H9 (cell line): Measurements from ENCODE around the gene ADCY5. TPM values are rescaled to one million over a fixed set of nuclear protein-coding genes. Genes with fewer than 3 reads are reported as not detected.
A peak's percentile ranks its signal among the peaks of the same experiment; 100 is the strongest.

Experiments
- DNase-seq: peaks from one replicate; pipeline ENCODE4 v3.0.0-alpha.2; 2017
- H2AFZ ChIP-seq: one replicate; pipeline ENCODE4 v1.6.1; 2013; ENCODE audit warnings: mild to moderate bottlenecking, low read length, control low read depth, moderate library complexity
- H2AK5ac ChIP-seq: 2 replicates; pipeline ENCODE4 v1.6.1; 2013; ENCODE audit warnings: low read length, control low read depth, mixed read lengths; ENCODE audit not compliant: insufficient read length
- H2BK120ac ChIP-seq: one replicate; pipeline ENCODE4 v1.6.1; 2013; ENCODE audit warnings: low read depth, mild to moderate bottlenecking, low read length, control low read depth, inconsistent platforms; ENCODE audit not compliant: poor library complexity, severe bottlenecking
- H2BK12ac ChIP-seq: 2 replicates; pipeline ENCODE4 v1.6.1; 2013; ENCODE audit warnings: low read length, control low read depth, mixed read lengths, low read depth; ENCODE audit not compliant: insufficient read length
- H2BK15ac ChIP-seq: 2 replicates; pipeline ENCODE4 v1.6.1; 2013; ENCODE audit warnings: low read depth, low read length, control low read depth
- H2BK20ac ChIP-seq: one replicate; pipeline ENCODE4 v1.6.1; 2013; ENCODE audit warnings: low read depth, mild to moderate bottlenecking, low read length, control low read depth, inconsistent platforms; ENCODE audit not compliant: poor library complexity, severe bottlenecking
- H2BK5ac ChIP-seq: 2 replicates; pipeline ENCODE4 v1.6.1; 2013; ENCODE audit warnings: low read length, control low read depth, mixed read lengths; ENCODE audit not compliant: insufficient read length
- H3K14ac ChIP-seq: 2 replicates; pipeline ENCODE4 v1.6.1; 2013; ENCODE audit warnings: low read length, control low read depth; ENCODE audit not compliant: insufficient read depth
- H3K18ac ChIP-seq: 2 replicates; pipeline ENCODE4 v1.6.1; 2013; ENCODE audit warnings: low read depth, mild to moderate bottlenecking, mixed read lengths, low read length, control low read depth; ENCODE audit not compliant: insufficient read length
- H3K23ac ChIP-seq: 2 replicates; pipeline ENCODE4 v1.6.1; 2013; ENCODE audit warnings: low read length, control low read depth, mixed read lengths, low read depth; ENCODE audit not compliant: insufficient read length
- H3K23me2 ChIP-seq: 2 replicates; pipeline ENCODE4 v1.6.1; 2013; ENCODE audit warnings: low read depth, mild to moderate bottlenecking, mixed read lengths, low read length, control low read depth; ENCODE audit not compliant: insufficient read length, poor library complexity, severe bottlenecking
- H3K27ac ChIP-seq: 2 replicates; pipeline ENCODE4 v1.5.1; 2013; ENCODE audit warnings: low read length, control low read depth, mixed read lengths, low read depth; ENCODE audit not compliant: insufficient read length
- H3K27me3 ChIP-seq: 2 replicates; pipeline ENCODE4 v1.6.1; 2013; ENCODE audit warnings: low read length, control low read depth, inconsistent platforms; ENCODE audit not compliant: insufficient read depth
- H3K4ac ChIP-seq: 2 replicates; pipeline ENCODE4 v1.6.1; 2013; ENCODE audit warnings: low read depth, mild to moderate bottlenecking, control low read depth, inconsistent platforms, low read length, moderate library complexity
- H3K4me1 ChIP-seq: 2 replicates; pipeline ENCODE4 v1.6.1; 2013; ENCODE audit warnings: low read length, control low read depth, inconsistent platforms; ENCODE audit not compliant: insufficient read depth
- H3K4me2 ChIP-seq: 2 replicates; pipeline ENCODE4 v1.6.1; 2013; ENCODE audit warnings: low read length, control low read depth, mixed read lengths; ENCODE audit not compliant: insufficient read length, insufficient read depth
- H3K56ac ChIP-seq: 2 replicates; pipeline ENCODE4 v1.6.1; 2013; ENCODE audit warnings: low read depth, mild to moderate bottlenecking, mixed read lengths, low read length, control low read depth; ENCODE audit not compliant: insufficient read length
- H3K79me1 ChIP-seq: 2 replicates; pipeline ENCODE4 v1.6.1; 2013; ENCODE audit warnings: low read depth, mild to moderate bottlenecking, moderate library complexity, low read length, control low read depth, inconsistent platforms; ENCODE audit not compliant: insufficient read depth, poor library complexity, severe bottlenecking
- H3K79me2 ChIP-seq: 2 replicates; pipeline ENCODE4 v1.6.1; 2013; ENCODE audit warnings: low read length, control low read depth, inconsistent platforms; ENCODE audit not compliant: insufficient read depth
- H3K9ac ChIP-seq: 2 replicates; pipeline ENCODE4 v1.6.1; 2013; ENCODE audit warnings: low read length, control low read depth, mixed read lengths; ENCODE audit not compliant: insufficient read length; ENCODE audit errors: extremely low read depth
- H3K9me3 ChIP-seq: one replicate; pipeline ENCODE4 v1.6.1; 2013; ENCODE audit warnings: low read depth, low read length, inconsistent platforms; ENCODE audit not compliant: control insufficient read depth
- H3T11ph ChIP-seq: one replicate; pipeline ENCODE4 v1.6.1; 2013; ENCODE audit warnings: mild to moderate bottlenecking, low read length, control low read depth, inconsistent platforms
- H4K20me1 ChIP-seq: one replicate; pipeline ENCODE4 v1.6.1; 2013; ENCODE audit not compliant: control insufficient read depth, insufficient read length, insufficient read depth
- H4K5ac ChIP-seq: 2 replicates; pipeline ENCODE4 v1.6.1; 2013; ENCODE audit warnings: low read depth, mild to moderate bottlenecking, mixed read lengths, low read length, control low read depth; ENCODE audit not compliant: insufficient read length
- H4K8ac ChIP-seq: replicated peaks from 2 replicates; pipeline ENCODE4 v1.6.1; 2013; ENCODE audit warnings: low read length, control low read depth, mixed read lengths, low read depth; ENCODE audit not compliant: insufficient read length
- H4K91ac ChIP-seq: 2 replicates; pipeline ENCODE4 v1.6.1; 2013; ENCODE audit warnings: low read depth, mild to moderate bottlenecking, moderate library complexity, mixed read lengths, low read length, control low read depth; ENCODE audit not compliant: insufficient read length
- H3K27ac Mint-ChIP-seq, 3 experiments: 2 replicates in 2 of 3; 3 replicates in 1 of 3; pipeline ENCODE4 v1.8.0; 2020 to 2021; ENCODE audit warnings: mixed read lengths in 3 of 3, mild to moderate bottlenecking in 1 of 3, moderate library complexity in 1 of 3
- H3K27me3 Mint-ChIP-seq: 2 replicates; pipeline ENCODE4 v1.8.0; 2021; ENCODE audit warnings: low read depth, mild to moderate bottlenecking, moderate library complexity, mixed read lengths
- H3K36me3 Mint-ChIP-seq, 3 experiments: 2 replicates in 2 of 3; 3 replicates in 1 of 3; pipeline ENCODE4 v1.8.0; 2020 to 2021; ENCODE audit warnings: low read depth in 3 of 3, mixed read lengths in 3 of 3; ENCODE audit not compliant: insufficient read depth in 1 of 3
- H3K4me1 Mint-ChIP-seq, 2 experiments: 2 replicates each; pipeline ENCODE4 v1.8.0; 2020; ENCODE audit warnings: mixed read lengths in 2 of 2
- H3K4me3 Mint-ChIP-seq, 2 experiments: 2 replicates in 1 of 2; 3 replicates in 1 of 2; pipeline ENCODE4 v1.8.0; 2020 to 2021; ENCODE audit warnings: mild to moderate bottlenecking in 2 of 2, mixed read lengths in 2 of 2, moderate library complexity in 1 of 2
- H3K9me3 Mint-ChIP-seq, 2 experiments: 2 replicates in 1 of 2; 3 replicates in 1 of 2; pipeline ENCODE4 v1.8.0; 2020; ENCODE audit warnings: mild to moderate bottlenecking in 2 of 2, mixed read lengths in 2 of 2, moderate library complexity in 1 of 2
- WGBS: extraction: QIAGEN DNeasy Blood & Tissue Kit; methylation state at CpG from one replicate; pipeline ENCODE4 v1.1.7; 2013; ENCODE audit warnings: missing lambda C conversion rate, low lambda C conversion rate, mixed read lengths; ENCODE audit not compliant: insufficient read length; ENCODE audit errors: extremely low coverage; 5-methylcytosine and 5-hydroxymethylcytosine counted together
- total RNA-seq: library from RNA; stranded (reverse); gene quantifications from 2 replicates; pipeline ENCODE4 v1.2.1, GENCODE V29; 2021
- TF ChIP-seq, protein P1 (sequence below): fragments of 200-600 bp; sonication (generic); conservative IDR thresholded peaks from 3 replicates; pipeline ENCODE4 v1.8.0; 2021; ENCODE audit warnings: antibody characterized with exemption, mild to moderate bottlenecking

The ADCY5 gene
- total RNA-seq, 1 experiment from 2014 or later, result 5.0 TPM

DNA sequence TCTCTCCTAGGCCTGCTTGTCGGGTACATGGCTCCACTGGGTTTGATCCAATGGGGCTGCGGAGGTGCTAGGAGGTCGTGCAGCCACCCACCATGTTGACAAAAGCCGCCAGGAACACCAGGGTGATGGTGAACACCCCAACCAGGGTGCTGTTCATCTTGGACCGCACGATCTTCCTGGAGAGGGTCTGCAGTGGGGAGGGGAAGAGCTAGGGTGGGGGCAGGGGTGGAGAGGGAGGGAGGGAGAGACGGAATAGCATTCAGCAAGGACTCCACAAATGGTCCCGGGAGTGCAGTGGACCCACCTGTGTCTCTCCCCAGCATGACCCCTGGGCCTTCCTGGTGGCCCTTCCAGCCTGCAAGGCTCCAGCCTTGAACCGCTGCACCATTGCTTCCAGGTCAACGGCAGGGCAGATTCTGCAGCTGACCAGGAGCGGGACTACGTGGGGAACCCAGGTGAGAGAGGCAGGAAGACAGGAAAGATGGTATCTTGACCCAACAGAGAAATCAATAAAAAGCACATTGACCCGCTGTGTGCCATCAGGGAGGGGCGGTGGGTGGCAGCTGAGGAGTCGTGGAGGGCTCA lies 144.8 kb downstream of the ADCY5 start:
- no peak overlapping the region for H3K27ac ChIP-seq
- H3K14ac ChIP-seq, result no peak overlapping the region
- no peak overlapping the region for H2BK5ac ChIP-seq
- no peak overlapping the region for H3K4me2 ChIP-seq
- no peak overlapping the region for H4K8ac ChIP-seq
- H3K4ac ChIP-seq, result no peak overlapping the region
- no peaks in the 10 kb centered on the region; a peak in 1 of 5 replicates for H3K9me3 Mint-ChIP-seq
- peaks cover 0 to 5% of the 10 kb centered on the region in 2 experiments; a peak in 1 of 4 replicates for H3K4me1 Mint-ChIP-seq
- no peak overlapping the region; a peak in 1 of 5 replicates for H3K4me3 Mint-ChIP-seq
- H3K9ac ChIP-seq, result no peak overlapping the region
- no CpG with 5 or more reads among the region's 15 CpGs for WGBS
- H2BK20ac ChIP-seq, result no peak overlapping the region
- H3K79me2 ChIP-seq, result no peaks in the 10 kb centered on the region
- H2BK15ac ChIP-seq, result no peak overlapping the region
- TF ChIP-seq, protein P1, sequence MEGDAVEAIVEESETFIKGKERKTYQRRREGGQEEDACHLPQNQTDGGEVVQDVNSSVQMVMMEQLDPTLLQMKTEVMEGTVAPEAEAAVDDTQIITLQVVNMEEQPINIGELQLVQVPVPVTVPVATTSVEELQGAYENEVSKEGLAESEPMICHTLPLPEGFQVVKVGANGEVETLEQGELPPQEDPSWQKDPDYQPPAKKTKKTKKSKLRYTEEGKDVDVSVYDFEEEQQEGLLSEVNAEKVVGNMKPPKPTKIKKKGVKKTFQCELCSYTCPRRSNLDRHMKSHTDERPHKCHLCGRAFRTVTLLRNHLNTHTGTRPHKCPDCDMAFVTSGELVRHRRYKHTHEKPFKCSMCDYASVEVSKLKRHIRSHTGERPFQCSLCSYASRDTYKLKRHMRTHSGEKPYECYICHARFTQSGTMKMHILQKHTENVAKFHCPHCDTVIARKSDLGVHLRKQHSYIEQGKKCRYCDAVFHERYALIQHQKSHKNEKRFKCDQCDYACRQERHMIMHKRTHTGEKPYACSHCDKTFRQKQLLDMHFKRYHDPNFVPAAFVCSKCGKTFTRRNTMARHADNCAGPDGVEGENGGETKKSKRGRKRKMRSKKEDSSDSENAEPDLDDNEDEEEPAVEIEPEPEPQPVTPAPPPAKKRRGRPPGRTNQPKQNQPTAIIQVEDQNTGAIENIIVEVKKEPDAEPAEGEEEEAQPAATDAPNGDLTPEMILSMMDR, result no peak
- no peaks in the 10 kb centered on the region for H4K20me1 ChIP-seq
- no peak overlapping the region for H2BK120ac ChIP-seq
- H3K36me3 Mint-ChIP-seq, result peaks cover 14 to 21% (median 15%) of the 10 kb centered on the region in 3 experiments
- no peak overlapping the region for H4K91ac ChIP-seq
- H2AFZ ChIP-seq, result no peak overlapping the region
- no peak overlapping the region for H3K56ac ChIP-seq
- no peaks in the 10 kb centered on the region for H3K23me2 ChIP-seq
- no peak overlapping the region for H3K23ac ChIP-seq
- no peak overlapping the region for H3T11ph ChIP-seq
- H4K5ac ChIP-seq, result no peak overlapping the region
- no peak overlapping the region for H3K18ac ChIP-seq
- H3K27ac Mint-ChIP-seq, result 0 out of 7 replicates have a peak overlapping the region, but pooled peaks of 1 of the 3 experiments have one; percentile 23
- H3K27me3 ChIP-seq, result no peaks in the 10 kb centered on the region
- no peak overlapping the region for H2AK5ac ChIP-seq
- H3K27me3 Mint-ChIP-seq, result no peaks in the 10 kb centered on the region
- 0 out of 2 replicates have a peak, but pooled peaks cover 2% of the 10 kb centered on the region for H3K4me1 ChIP-seq
- no peaks in the 10 kb centered on the region for H3K79me1 ChIP-seq
- H3K9me3 ChIP-seq, result no peaks in the 10 kb centered on the region
- no peak for DNase-seq
- no peak overlapping the region for H2BK12ac ChIP-seq
